Activated CD8-positive, alpha-beta memory T cell treated with anti-CD3 and anti-CD28 coated beads, Interleukin-2, amount 10 ng/mL, durations not matched to agents 7 days and 5 days (primary cell): Measurements from ENCODE around the gene ZPLD1. TPM values are rescaled to one million over a fixed set of nuclear protein-coding genes. Genes with fewer than 3 reads are reported as not detected.

ENCODE experiments used
- ATAC-seq: fragments of 150-1000 bp; cut with Tn5 transposase; one replicate; pipeline ENCODE4 v1.10.0; 2021; ENCODE audit warnings: moderate library complexity
- CTCF ChIA-PET: fragments of 350-600 bp; sonication (Branson Sonifier 250); formaldehyde crosslinking; loops from one replicate; lab custom pipeline; 2021; ENCODE audit warnings: antibody characterized with exemption; lab: Charles Lee
- DNase-seq: peaks from one replicate; pipeline ENCODE4 v3.0.0-alpha.2; 2020
- H3K27ac Mint-ChIP-seq: one replicate; pipeline ENCODE4 v1.8.0; 2021; ENCODE audit warnings: mild to moderate bottlenecking, mixed read lengths
- H3K27me3 Mint-ChIP-seq: one replicate; pipeline ENCODE4 v1.8.0; 2021; ENCODE audit warnings: mixed read lengths
- H3K36me3 Mint-ChIP-seq: one replicate; pipeline ENCODE4 v1.8.0; 2021; ENCODE audit warnings: mild to moderate bottlenecking, mixed read lengths
- H3K4me1 Mint-ChIP-seq: one replicate; pipeline ENCODE4 v1.8.0; 2021; ENCODE audit warnings: mixed read lengths
- H3K4me3 Mint-ChIP-seq: one replicate; pipeline ENCODE4 v1.8.0; 2021; ENCODE audit warnings: mild to moderate bottlenecking, moderate library complexity, mixed read lengths
- H3K9me3 Mint-ChIP-seq: one replicate; pipeline ENCODE4 v1.8.0; 2022; ENCODE audit warnings: low read depth, mixed read lengths
- total RNA-seq, 2 experiments: library from RNA; stranded (reverse); gene quantifications; one replicate each; pipeline ENCODE4 v1.2.3, GENCODE V29; 2021

The ZPLD1 gene
- total RNA-seq, 2 experiments from 2014 or later, result not detected

- Mint-ChIP-seq H3K27me3 (peaks cover 2% of the 10 kb centered on the region), H3K9me3 (no peaks in the 10 kb centered on the region), H3K4me1 (no peaks in the 10 kb centered on the region), H3K27ac (no peak overlapping the region), H3K36me3 (no peaks in the 10 kb centered on the region), H3K4me3 (no peak overlapping the region)
- ATAC-seq, result no peak
- no peak for DNase-seq
- CTCF ChIA-PET, result interaction anchor here (0.8 kb wide), 1 partner anchor 214 kb away, joined by 3 read pairs; no protein-coding TSS in a partner anchor
Measured at GRCh38 chr3:102444101-102444500, 9.3 kb downstream of the ZPLD1 start.

GRCh38 chr3:102447272-102447671, 12.5 kb downstream of the ZPLD1 start:
- H3K36me3 Mint-ChIP-seq, result no peaks in the 10 kb centered on the region
- H3K27ac Mint-ChIP-seq, result no peak overlapping the region
- H3K27me3 Mint-ChIP-seq, result peaks cover 2% of the 10 kb centered on the region
- no peaks in the 10 kb centered on the region for H3K9me3 Mint-ChIP-seq
- H3K4me3 Mint-ChIP-seq, result no peak overlapping the region
- no peak for ATAC-seq
- CTCF ChIA-PET, result no interaction called here
- no peak for DNase-seq
- H3K4me1 Mint-ChIP-seq, result no peaks in the 10 kb centered on the region

GRCh38 chr3:102449341-102449740, 14.5 kb downstream of the ZPLD1 start:
- Mint-ChIP-seq H3K27me3 (no peaks in the 10 kb centered on the region), H3K27ac (no peak overlapping the region), H3K4me3 (no peak overlapping the region), H3K4me1 (no peaks in the 10 kb centered on the region), H3K36me3 (no peaks in the 10 kb centered on the region), H3K9me3 (no peaks in the 10 kb centered on the region)
- DNase-seq, result no peak
- CTCF ChIA-PET, result no interaction called here
- no peak for ATAC-seq

- DNase-seq, result no peak
- Mint-ChIP-seq H3K4me3 (no peak overlapping the region), H3K9me3 (no peaks in the 10 kb centered on the region), H3K27me3 (no peaks in the 10 kb centered on the region), H3K4me1 (no peaks in the 10 kb centered on the region), H3K36me3 (no peaks in the 10 kb centered on the region), H3K27ac (no peak overlapping the region)
- CTCF ChIA-PET, result no interaction called here
- no peak for ATAC-seq
Measured at GRCh38 chr3:102449930-102450329, 15.1 kb downstream of the ZPLD1 start.

- Mint-ChIP-seq H3K4me1 (no peaks in the 10 kb centered on the region), H3K4me3 (no peak overlapping the region), H3K27me3 (no peaks in the 10 kb centered on the region), H3K9me3 (no peaks in the 10 kb centered on the region), H3K36me3 (no peaks in the 10 kb centered on the region), H3K27ac (no peak overlapping the region)
- ATAC-seq, result no peak
- CTCF ChIA-PET, result no interaction called here
- DNase-seq, result no peak
Measured at GRCh38 chr3:102450976-102451375, 16.2 kb downstream of the ZPLD1 start.

- Mint-ChIP-seq H3K36me3 (no peaks in the 10 kb centered on the region), H3K9me3 (no peaks in the 10 kb centered on the region), H3K4me1 (no peaks in the 10 kb centered on the region), H3K4me3 (no peak overlapping the region), H3K27me3 (no peaks in the 10 kb centered on the region), H3K27ac (no peak overlapping the region)
- DNase-seq, result no peak
- ATAC-seq, result no peak
- CTCF ChIA-PET, result no interaction called here
Measured at GRCh38 chr3:102451543-102451942, 16.7 kb downstream of the ZPLD1 start.

- no peak for DNase-seq
- Mint-ChIP-seq H3K36me3 (no peaks in the 10 kb centered on the region), H3K4me1 (no peaks in the 10 kb centered on the region), H3K4me3 (no peak overlapping the region), H3K27me3 (no peaks in the 10 kb centered on the region), H3K9me3 (no peaks in the 10 kb centered on the region), H3K27ac (no peak overlapping the region)
- CTCF ChIA-PET, result no interaction called here
- no peak for ATAC-seq
Measured at GRCh38 chr3:102454181-102454580, 19.4 kb downstream of the ZPLD1 start.

- DNase-seq (no peak), ATAC-seq (no peak)
- H3K27ac Mint-ChIP-seq, result no peak overlapping the region
- no peaks in the 10 kb centered on the region for H3K27me3 Mint-ChIP-seq
- no peak overlapping the region for H3K4me3 Mint-ChIP-seq
- no peaks in the 10 kb centered on the region for H3K36me3 Mint-ChIP-seq
- CTCF ChIA-PET, result no interaction called here
- H3K4me1 Mint-ChIP-seq, result no peaks in the 10 kb centered on the region
- no peaks in the 10 kb centered on the region for H3K9me3 Mint-ChIP-seq
Measured at GRCh38 chr3:102457644-102458043, 22.8 kb downstream of the ZPLD1 start.

GRCh38 chr3:102460579-102460978, 25.8 kb downstream of the ZPLD1 start:
- H3K27me3 Mint-ChIP-seq, result peaks cover 1% of the 10 kb centered on the region
- no peaks in the 10 kb centered on the region for H3K9me3 Mint-ChIP-seq
- no peaks in the 10 kb centered on the region for H3K4me1 Mint-ChIP-seq
- ATAC-seq (no peak), DNase-seq (no peak)
- H3K27ac Mint-ChIP-seq, result no peak overlapping the region
- H3K36me3 Mint-ChIP-seq, result no peaks in the 10 kb centered on the region
- H3K4me3 Mint-ChIP-seq, result no peak overlapping the region
- CTCF ChIA-PET, result no interaction called here

GRCh38 chr3:102464261-102464660, 29.4 kb downstream of the ZPLD1 start:
- no peaks in the 10 kb centered on the region for H3K9me3 Mint-ChIP-seq

GRCh38 chr3:102466001-102466400, 31.2 kb downstream of the ZPLD1 start:
- ATAC-seq, result no peak
- Mint-ChIP-seq H3K27me3 (peaks cover 8% of the 10 kb centered on the region), H3K36me3 (no peaks in the 10 kb centered on the region), H3K9me3 (no peaks in the 10 kb centered on the region), H3K4me1 (no peaks in the 10 kb centered on the region), H3K27ac (no peak overlapping the region), H3K4me3 (no peak overlapping the region)
- no peak for DNase-seq
- CTCF ChIA-PET, result no interaction called here

More at GRCh38 chr3:102464261-102464660, 29.4 kb downstream of the ZPLD1 start:
- ATAC-seq, result no peak
- H3K4me3 Mint-ChIP-seq, result no peak overlapping the region
- DNase-seq, result no peak
- H3K36me3 Mint-ChIP-seq, result no peaks in the 10 kb centered on the region
- no peaks in the 10 kb centered on the region for H3K4me1 Mint-ChIP-seq
- peaks cover 8% of the 10 kb centered on the region for H3K27me3 Mint-ChIP-seq
- CTCF ChIA-PET, result no interaction called here
- H3K27ac Mint-ChIP-seq, result no peak overlapping the region

- H3K4me1 Mint-ChIP-seq, result no peaks in the 10 kb centered on the region
- no peak overlapping the region for H3K27ac Mint-ChIP-seq
- CTCF ChIA-PET, result no interaction called here
- no peaks in the 10 kb centered on the region for H3K36me3 Mint-ChIP-seq
- no peaks in the 10 kb centered on the region for H3K9me3 Mint-ChIP-seq
- DNase-seq (no peak), ATAC-seq (no peak)
- H3K4me3 Mint-ChIP-seq, result no peak overlapping the region
- peaks cover 8% of the 10 kb centered on the region for H3K27me3 Mint-ChIP-seq
Measured at GRCh38 chr3:102470066-102470465, 35.3 kb downstream of the ZPLD1 start.

GRCh38 chr3:102471001-102471400, 36.2 kb downstream of the ZPLD1 start:
- H3K27ac Mint-ChIP-seq, result no peak overlapping the region
- DNase-seq (no peak), ATAC-seq (no peak)
- no peaks in the 10 kb centered on the region for H3K9me3 Mint-ChIP-seq
- peaks cover 6% of the 10 kb centered on the region for H3K27me3 Mint-ChIP-seq
- no peaks in the 10 kb centered on the region for H3K4me1 Mint-ChIP-seq
- H3K36me3 Mint-ChIP-seq, result no peaks in the 10 kb centered on the region
- no peak overlapping the region for H3K4me3 Mint-ChIP-seq
- CTCF ChIA-PET, result no interaction called here

GRCh38 chr3:102471491-102471890, 36.7 kb downstream of the ZPLD1 start:
- Mint-ChIP-seq H3K36me3 (no peaks in the 10 kb centered on the region), H3K4me3 (no peak overlapping the region), H3K27me3 (peaks cover 4% of the 10 kb centered on the region), H3K27ac (no peak overlapping the region), H3K9me3 (no peaks in the 10 kb centered on the region), H3K4me1 (no peaks in the 10 kb centered on the region)
- CTCF ChIA-PET, result no interaction called here
- ATAC-seq, result no peak
- no peak for DNase-seq

- H3K27ac Mint-ChIP-seq, result no peak overlapping the region
- peaks cover 3% of the 10 kb centered on the region for H3K27me3 Mint-ChIP-seq
- no peaks in the 10 kb centered on the region for H3K36me3 Mint-ChIP-seq
- H3K4me3 Mint-ChIP-seq, result no peak overlapping the region
- no peaks in the 10 kb centered on the region for H3K9me3 Mint-ChIP-seq
- no peaks in the 10 kb centered on the region for H3K4me1 Mint-ChIP-seq
- ATAC-seq, result no peak
- no peak for DNase-seq
- CTCF ChIA-PET, result no interaction called here
Measured at GRCh38 chr3:102473648-102474047, 38.8 kb downstream of the ZPLD1 start.
